Panc1 (cell line): Measurements from ENCODE around the gene SPATA22. TPM values are rescaled to one million over a fixed set of nuclear protein-coding genes. Genes with fewer than 3 reads are reported as not detected.

Experiments used
- ATAC-seq: fragments of 200-7000 bp; cut with Tn5 transposase; 2 replicates; pipeline ENCODE4 v1.9.1; 2020; ENCODE audit warnings: mild to moderate bottlenecking, moderate library complexity
- BruUV-seq: library from RNA; stranded (reverse); fragments of 400-500 nt; replicated peaks from 2 replicates; lab custom pipeline; 2021; lab: Mats Ljungman, UMichigan
- CTCF ChIA-PET: fragments of 300-600 bp; sonication (Branson Sonifier 250); formaldehyde crosslinking; loops from one replicate; lab custom pipeline; 2022; ENCODE audit warnings: antibody characterized with exemption; lab: Charles Lee
- POLR2A ChIA-PET: fragments of 300-600 bp; sonication (Branson Sonifier 250); formaldehyde crosslinking; loops from one replicate; lab custom pipeline; 2022; ENCODE audit warnings: antibody characterized with exemption; lab: Charles Lee
- DNase-seq: peaks from one replicate; pipeline ENCODE4 v3.0.0-alpha.2; 2010; ENCODE audit warnings: low read depth, low spot score
- H3K27ac ChIP-seq: 2 replicates; pipeline ENCODE4 v1.5.1; 2011; ENCODE audit warnings: mild to moderate bottlenecking, low read length, inconsistent platforms
- H3K27me3 ChIP-seq: fragments of 200-500 bp; sonication (Bioruptor generic); 2 replicates; pipeline ENCODE4 v1.6.0; 2014; ENCODE audit warnings: low read length, inconsistent platforms; ENCODE audit not compliant: control insufficient read depth, insufficient read depth
- H3K36me3 ChIP-seq: fragments of 200-500 bp; sonication (Bioruptor generic); 2 replicates; pipeline ENCODE4 v1.5.1; 2014; ENCODE audit warnings: inconsistent platforms, mild to moderate bottlenecking, low read length, moderate library complexity; ENCODE audit not compliant: control insufficient read depth, insufficient read depth
- H3K4me1 ChIP-seq: 2 replicates; pipeline ENCODE4 v1.5.1; 2011; ENCODE audit warnings: inconsistent platforms, mild to moderate bottlenecking, low read length, moderate library complexity; ENCODE audit not compliant: control insufficient read depth, insufficient read depth
- H3K4me3 ChIP-seq, 2 experiments: 2 replicates each; pipeline ENCODE4 v1.5.1; 2011 to 2012; ENCODE audit warnings: low read depth in 2 of 2, low read length in 2 of 2, mild to moderate bottlenecking in 2 of 2, inconsistent platforms in 1 of 2, moderate library complexity in 1 of 2
- H3K9me3 ChIP-seq: fragments of 200-500 bp; sonication (Bioruptor generic); 2 replicates; pipeline ENCODE4 v1.5.1; 2014; ENCODE audit warnings: low read depth, mild to moderate bottlenecking, inconsistent platforms, low read length, moderate library complexity; ENCODE audit not compliant: control insufficient read depth, insufficient read depth
- CTCF ChIP-seq: fragments of 450-650 bp; IDR thresholded peaks from 2 replicates; pipeline ENCODE4 v1.5.1; 2017; ENCODE audit warnings: mild to moderate bottlenecking
- POLR2AphosphoS5 ChIP-seq: IDR thresholded peaks from 2 replicates; pipeline ENCODE4 v1.6.1; 2012; ENCODE audit warnings: mild to moderate bottlenecking, low read depth, low read length, moderate library complexity
- REST ChIP-seq, 2 experiments: IDR thresholded peaks; 2 replicates each; pipeline ENCODE4 v1.6.1; 2011 to 2012; ENCODE audit warnings: low read depth in 2 of 2, control low read depth in 1 of 2, low read length in 1 of 2, mild to moderate bottlenecking in 1 of 2, moderate library complexity in 1 of 2; ENCODE audit not compliant: insufficient read depth in 1 of 2
- SIN3A ChIP-seq: IDR thresholded peaks from 2 replicates; pipeline ENCODE4 v1.6.1; 2012; ENCODE audit warnings: low read depth, mild to moderate bottlenecking, low read length, moderate library complexity, borderline replicate concordance; ENCODE audit not compliant: insufficient read depth
- TCF7L2 ChIP-seq: IDR thresholded peaks from 2 replicates; pipeline ENCODE4 v1.6.1; 2011; ENCODE audit warnings: mild to moderate bottlenecking, low read depth, low read length, inconsistent platforms
- in situ Hi-C: cut with HindIII; loops from 2 replicates; pipeline ENCODE4 v1.10.0; 2016; ENCODE audit warnings: low sequenced_read_pairs, low pct_unique_long_range_greater_than_20kb
- intact Hi-C: fragments of 100-400 bp; cut with micrococcal nuclease; formaldehyde crosslinking; loops from one replicate; pipeline ENCODE4 v1.10.0; 2022; ENCODE audit not compliant: unreplicated experiment
- total RNA-seq: library from RNA; stranded (reverse); gene quantifications from one replicate; pipeline ENCODE4 v1.2.1, GENCODE V29; 2021; ENCODE audit not compliant: unreplicated experiment

The SPATA22 gene
- total RNA-seq, 1 experiment from 2014 or later, result not detected

GRCh38 chr17:3511852-3512504, 40.4 kb upstream of the SPATA22 start:
- Histone ChIP-seq H3K9me3 (no peaks in the 10 kb centered on the region), H3K27ac (no peak overlapping the region), H3K27me3 (no peaks in the 10 kb centered on the region), H3K4me1 (no peaks in the 10 kb centered on the region), H3K4me3 (no peak overlapping the region), H3K36me3 (no peaks in the 10 kb centered on the region)
- ATAC-seq, result no peak
- in situ Hi-C loops, result no loop called here
- CTCF ChIA-PET, result no interaction called here
- no TSS peak for BruUV-seq
- intact Hi-C loops, result no loop called here
- DNase-seq, result no peak
- POLR2A ChIA-PET, result no interaction called here
- TF ChIP-seq CTCF (no peak), POLR2AphosphoS5 (no peak), REST (IDR thresholded peaks at IDR 0.05; ENCODE audit: insufficient read depth in 1 of 2, low read depth in 2 of 2, low read length in 1 of 2) (no peak), TCF7L2 (no peak), SIN3A (no peak)

- Histone ChIP-seq H3K27me3 (no peaks in the 10 kb centered on the region), H3K4me3 (no peak overlapping the region), H3K36me3 (no peaks in the 10 kb centered on the region), H3K4me1 (no peaks in the 10 kb centered on the region), H3K27ac (no peak overlapping the region), H3K9me3 (no peaks in the 10 kb centered on the region)
- no peak for TF ChIP-seq TCF7L2
- no peak for TF ChIP-seq POLR2AphosphoS5
- no peak for TF ChIP-seq CTCF
- no peak for TF ChIP-seq SIN3A
- TF ChIP-seq REST (IDR thresholded peaks at IDR 0.05; ENCODE audit: insufficient read depth in 1 of 2, low read depth in 2 of 2, low read length in 1 of 2), result no peak
- ChIA-PET CTCF (no interaction called here), POLR2A (no interaction called here)
- in situ Hi-C loops, result no loop called here
- no TSS peak for BruUV-seq
- DNase-seq (no peak), ATAC-seq (no peak)
- intact Hi-C loops, result no loop called here
These were observed 38.5 kb upstream of the SPATA22 start for GRCh38 chr17:3510090-3510489.
